ENCODE data around the gene TMEM175.

TMEM175 gene

GRCh38 chr4:899556-899906 is 32.7 kb upstream of the TMEM175 start:
- no CpG with 5 or more reads among the region's 12 CpGs for WGBS (ENCODE audit: insufficient coverage, insufficient read length)
- Histone ChIP-seq H3K27ac (ENCODE audit: low read length) (no peak overlapping the region), H3K4me3 (ENCODE audit: low read length) (no peak overlapping the region), H3K27me3 (ENCODE audit: control insufficient read depth, insufficient read depth, low read length) (no peaks in the 10 kb centered on the region), H3K4me1 (ENCODE audit: control insufficient read depth, insufficient read depth, low read length) (no peaks in the 10 kb centered on the region), H3K36me3 (ENCODE audit: control insufficient read depth, insufficient read depth, low read length) (peaks cover 5% of the 10 kb centered on the region; the same call in 1 of the 2 replicates), H3K9me3 (ENCODE audit: control insufficient read depth, insufficient read depth, low read length) (no peaks in the 10 kb centered on the region)
- no peak for DNase-seq (ENCODE audit: low read depth, low spot score)

GRCh38 chr4:900073-900472 is 32.2 kb upstream of the TMEM175 start:
- Histone ChIP-seq H3K27me3 (ENCODE audit: control insufficient read depth, insufficient read depth, low read length) (no peaks in the 10 kb centered on the region), H3K27ac (ENCODE audit: low read length) (no peak overlapping the region), H3K36me3 (ENCODE audit: control insufficient read depth, insufficient read depth, low read length) (peaks cover 5% of the 10 kb centered on the region; the same call in 1 of the 2 replicates), H3K4me1 (ENCODE audit: control insufficient read depth, insufficient read depth, low read length) (no peaks in the 10 kb centered on the region), H3K9me3 (ENCODE audit: control insufficient read depth, insufficient read depth, low read length) (no peaks in the 10 kb centered on the region), H3K4me3 (ENCODE audit: low read length) (no peak overlapping the region)
- no peak for DNase-seq (ENCODE audit: low read depth, low spot score)
- no CpG with 5 or more reads among the region's 26 CpGs for WGBS (ENCODE audit: insufficient coverage, insufficient read length)

GRCh38 chr4:900721-901120 is 31.5 kb upstream of the TMEM175 start:
- no peaks in the 10 kb centered on the region for H3K27me3 ChIP-seq (ENCODE audit: control insufficient read depth, insufficient read depth, low read length)
- no peaks in the 10 kb centered on the region for H3K9me3 ChIP-seq (ENCODE audit: control insufficient read depth, insufficient read depth, low read length)
- no CpG with 5 or more reads among the region's 6 CpGs for WGBS (ENCODE audit: insufficient coverage, insufficient read length)
- H3K27ac ChIP-seq (ENCODE audit: low read length) = no peak overlapping the region
- peaks cover 5% of the 10 kb centered on the region; the same call in 1 of the 2 replicates for H3K36me3 ChIP-seq (ENCODE audit: control insufficient read depth, insufficient read depth, low read length)
- no peak for DNase-seq (ENCODE audit: low read depth, low spot score)
- no peaks in the 10 kb centered on the region for H3K4me1 ChIP-seq (ENCODE audit: control insufficient read depth, insufficient read depth, low read length)
- H3K4me3 ChIP-seq (ENCODE audit: low read length) = no peak overlapping the region

DNA sequence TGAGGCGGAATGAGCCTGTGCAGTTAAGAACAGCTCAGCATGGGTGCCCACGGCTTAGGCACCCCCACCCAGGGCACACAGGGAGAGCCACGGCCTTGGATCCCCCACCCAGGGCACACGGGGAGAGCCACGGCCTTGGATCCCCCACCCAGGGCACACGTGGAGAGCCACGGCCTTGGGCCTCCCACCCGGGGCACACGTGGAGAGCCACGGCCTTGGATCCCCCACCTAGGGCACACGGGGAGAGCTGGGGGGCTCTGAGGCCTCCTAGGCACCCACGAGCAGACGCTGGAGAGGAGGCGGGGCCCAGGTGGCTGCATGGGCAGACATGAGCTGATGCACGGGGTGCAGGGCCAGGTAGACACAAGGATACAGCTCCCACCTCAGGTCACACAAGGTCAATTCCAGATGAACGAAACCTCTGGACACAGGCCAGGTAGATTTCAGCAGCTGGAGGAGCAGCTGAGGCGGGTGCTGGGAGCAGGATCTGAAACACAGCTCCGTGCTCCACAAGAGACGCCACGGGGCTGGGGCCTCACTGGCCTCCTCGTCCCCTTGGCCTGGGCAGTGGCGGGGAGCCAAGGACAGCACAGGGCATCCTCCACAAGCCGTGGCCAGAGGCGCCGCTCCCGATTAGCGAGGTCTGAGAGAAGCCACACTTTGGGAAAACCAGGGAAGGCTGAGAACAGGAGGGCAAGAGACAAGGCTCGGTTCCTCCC is 30.9 kb upstream of the TMEM175 start:
- DNase-seq (ENCODE audit: low read depth, low spot score) = no peak
- Histone ChIP-seq H3K27me3 (ENCODE audit: control insufficient read depth, insufficient read depth, low read length) (no peaks in the 10 kb centered on the region), H3K9me3 (ENCODE audit: control insufficient read depth, insufficient read depth, low read length) (no peaks in the 10 kb centered on the region), H3K27ac (ENCODE audit: low read length) (no peak overlapping the region), H3K4me1 (ENCODE audit: control insufficient read depth, insufficient read depth, low read length) (no peaks in the 10 kb centered on the region), H3K36me3 (ENCODE audit: control insufficient read depth, insufficient read depth, low read length) (peaks cover 5% of the 10 kb centered on the region; the same call in 1 of the 2 replicates), H3K4me3 (ENCODE audit: low read length) (no peak overlapping the region)
- no CpG with 5 or more reads among the region's 28 CpGs for WGBS (ENCODE audit: insufficient coverage, insufficient read length)

DNA sequence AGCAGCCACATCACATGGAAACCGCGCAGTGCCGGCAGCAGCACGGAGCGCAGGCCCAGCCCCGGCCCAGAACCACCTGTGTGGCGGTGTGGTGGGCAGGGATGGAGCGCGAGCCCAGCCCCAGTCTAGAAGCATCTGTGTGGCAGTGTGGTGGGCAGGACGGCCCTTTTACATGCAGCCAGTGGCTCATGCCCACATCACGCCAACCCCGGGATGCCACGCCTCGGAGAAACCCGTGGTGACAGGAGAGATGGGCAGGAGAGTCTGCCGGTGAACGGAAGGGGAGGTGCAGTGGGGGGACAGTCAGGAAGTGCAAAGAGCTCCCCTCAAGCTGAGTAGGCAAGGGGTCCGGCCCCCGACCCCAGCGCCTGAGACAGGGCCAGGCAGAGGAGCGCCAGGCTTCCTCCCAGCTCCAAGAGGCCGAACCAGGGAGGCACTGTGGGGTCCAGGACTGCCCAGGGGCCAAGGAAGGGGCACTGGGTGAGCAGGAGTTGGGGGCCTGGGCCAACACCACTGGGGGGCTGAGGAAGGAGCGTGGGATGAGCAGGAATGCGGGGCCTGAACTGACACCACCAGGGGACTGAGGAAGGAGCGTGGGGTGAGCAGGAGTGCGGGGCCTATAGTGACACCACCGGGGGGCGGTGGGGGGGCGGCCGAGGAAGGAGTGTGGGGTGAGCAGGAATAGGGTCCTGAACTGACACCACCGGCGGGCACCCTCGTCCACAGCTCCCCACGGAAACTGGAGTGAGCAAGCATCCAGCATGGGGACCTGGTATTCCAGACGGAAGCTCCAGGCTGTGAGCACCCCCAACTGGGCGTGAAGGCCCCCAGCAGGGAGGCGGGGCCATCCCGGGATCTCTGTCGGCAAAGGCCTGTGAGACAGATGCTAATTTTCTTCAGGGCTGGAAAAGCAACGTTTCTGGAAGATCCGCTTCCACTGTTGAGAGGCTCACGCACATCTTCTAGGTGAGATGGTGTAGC is 28.9 kb upstream of the TMEM175 start:
- H3K4me1 ChIP-seq (ENCODE audit: control insufficient read depth, insufficient read depth, low read length) = no peaks in the 10 kb centered on the region
- DNase-seq (ENCODE audit: low read depth, low spot score) = no peak
- no CpG with 5 or more reads among the region's 42 CpGs for WGBS (ENCODE audit: insufficient coverage, insufficient read length)
- peaks cover 2% of the 10 kb centered on the region; the same call in 1 of the 2 replicates for H3K36me3 ChIP-seq (ENCODE audit: control insufficient read depth, insufficient read depth, low read length)
- H3K27me3 ChIP-seq (ENCODE audit: control insufficient read depth, insufficient read depth, low read length) = no peaks in the 10 kb centered on the region
- no peaks in the 10 kb centered on the region for H3K9me3 ChIP-seq (ENCODE audit: control insufficient read depth, insufficient read depth, low read length)
- H3K4me3 ChIP-seq (ENCODE audit: low read length) = no peak overlapping the region
- H3K27ac ChIP-seq (ENCODE audit: low read length) = no peak overlapping the region

DNA sequence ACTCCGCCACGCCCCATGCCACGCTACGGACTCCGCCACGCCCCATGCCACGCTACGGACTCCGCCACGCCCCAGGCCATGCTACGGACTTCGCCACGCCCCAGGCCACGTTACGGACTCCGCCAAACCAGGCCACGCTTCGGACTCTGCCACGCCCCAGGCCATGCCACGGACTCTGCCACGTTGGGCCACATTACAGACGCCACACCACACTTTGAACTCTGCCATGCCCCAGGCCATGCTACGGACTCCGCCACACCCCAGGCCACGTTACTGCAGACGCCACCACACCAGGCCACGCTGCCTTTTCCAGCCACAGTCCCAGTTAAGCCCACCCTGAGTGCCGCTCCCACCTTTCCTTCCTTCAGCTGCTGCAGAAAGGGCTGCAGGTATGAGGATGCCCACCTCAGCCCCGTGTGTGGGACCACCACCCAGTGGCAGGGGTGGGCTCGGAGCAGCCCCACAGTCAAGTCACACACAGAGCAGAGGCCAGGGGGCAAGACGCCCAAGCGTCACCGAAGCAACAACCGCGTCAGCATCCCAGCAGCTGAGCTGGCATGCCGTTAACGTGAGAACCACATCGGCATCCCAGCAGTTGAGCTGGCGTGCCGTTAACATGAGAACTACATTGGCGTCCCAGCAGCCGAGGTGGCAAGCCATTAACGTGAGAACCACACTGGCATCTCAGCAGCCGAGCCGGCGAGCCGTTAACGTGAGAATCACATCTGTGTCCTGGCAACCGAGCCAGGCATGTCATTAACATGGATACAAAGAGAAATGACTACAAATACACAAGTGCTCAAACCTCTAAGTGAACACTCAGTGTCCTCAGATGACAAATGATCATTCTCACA is 26.5 kb upstream of the TMEM175 start:
- DNase-seq (ENCODE audit: low read depth, low spot score) = no peak
- WGBS (ENCODE audit: insufficient coverage, insufficient read length) = no CpG with 5 or more reads among the region's 49 CpGs
- H3K4me3 ChIP-seq (ENCODE audit: low read length) = no peak overlapping the region
- H3K36me3 ChIP-seq (ENCODE audit: control insufficient read depth, insufficient read depth, low read length) = peaks cover 2% of the 10 kb centered on the region; the same call in 1 of the 2 replicates
- H3K9me3 ChIP-seq (ENCODE audit: control insufficient read depth, insufficient read depth, low read length) = no peaks in the 10 kb centered on the region
- H3K27me3 ChIP-seq (ENCODE audit: control insufficient read depth, insufficient read depth, low read length) = no peaks in the 10 kb centered on the region
- no peak overlapping the region for H3K27ac ChIP-seq (ENCODE audit: low read length)
- no peaks in the 10 kb centered on the region for H3K4me1 ChIP-seq (ENCODE audit: control insufficient read depth, insufficient read depth, low read length)

DNA sequence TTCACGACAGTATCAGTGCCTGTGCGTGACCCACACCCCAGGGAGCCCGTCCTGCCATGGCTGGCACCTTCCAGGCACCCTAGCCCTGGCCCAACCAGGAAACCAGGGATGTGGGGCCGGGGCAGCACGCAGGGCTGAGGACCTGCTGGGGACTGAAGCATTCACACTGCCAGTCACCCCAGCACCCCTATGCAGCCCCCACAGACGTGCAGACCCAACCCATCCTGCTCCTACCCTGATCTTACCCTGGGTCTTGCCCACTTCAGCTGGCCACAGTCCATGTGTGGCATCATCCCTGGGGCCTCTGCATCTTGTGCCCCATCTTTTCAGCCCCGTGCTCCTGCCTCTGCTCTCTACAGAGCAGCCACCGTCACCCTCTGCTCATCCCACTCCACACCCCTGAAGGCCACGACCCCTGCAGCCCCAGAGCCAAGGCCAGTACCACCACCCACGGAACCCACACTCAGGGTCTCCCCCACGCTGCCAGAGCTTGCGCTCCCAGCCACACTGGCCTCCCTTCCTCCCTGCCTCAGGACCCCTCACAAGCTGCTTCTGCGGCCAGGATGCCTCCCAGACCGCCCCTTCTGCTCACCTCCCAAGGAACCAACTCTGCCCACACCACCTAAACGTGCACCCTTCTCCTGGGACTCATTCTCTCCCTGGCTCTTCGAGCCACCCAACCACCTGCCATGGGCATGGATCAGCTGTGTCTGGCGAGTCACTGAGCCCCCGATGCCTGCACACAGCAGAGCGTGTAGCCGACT is 25.7 kb upstream of the TMEM175 start:
- no peak overlapping the region for H3K4me3 ChIP-seq (ENCODE audit: low read length)
- no peaks in the 10 kb centered on the region for H3K4me1 ChIP-seq (ENCODE audit: control insufficient read depth, insufficient read depth, low read length)
- H3K27me3 ChIP-seq (ENCODE audit: control insufficient read depth, insufficient read depth, low read length) = no peaks in the 10 kb centered on the region
- no peak for DNase-seq (ENCODE audit: low read depth, low spot score)
- no peak overlapping the region for H3K27ac ChIP-seq (ENCODE audit: low read length)
- no peaks in the 10 kb centered on the region for H3K9me3 ChIP-seq (ENCODE audit: control insufficient read depth, insufficient read depth, low read length)
- peaks cover 5% of the 10 kb centered on the region; the same call in 1 of the 2 replicates for H3K36me3 ChIP-seq (ENCODE audit: control insufficient read depth, insufficient read depth, low read length)
- no CpG with 5 or more reads among the region's 20 CpGs for WGBS (ENCODE audit: insufficient coverage, insufficient read length)

DNA sequence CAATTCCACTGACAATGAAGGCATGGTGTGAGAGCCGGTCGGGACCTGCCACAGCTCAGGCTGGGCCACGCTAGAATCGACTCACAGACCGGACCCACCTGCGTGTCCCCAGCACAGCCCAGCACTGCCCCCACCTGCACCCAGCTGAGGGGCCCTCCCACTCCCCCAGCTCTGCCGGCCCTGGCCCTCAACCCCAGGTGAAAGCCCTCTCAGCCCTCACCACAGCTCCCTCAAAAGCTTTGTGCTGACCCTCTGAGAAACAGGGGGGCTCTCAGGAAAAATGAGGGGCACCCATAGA is 25.2 kb upstream of the TMEM175 start:
- DNase-seq (ENCODE audit: low read depth, low spot score) = no peak
- no peak overlapping the region for H3K27ac ChIP-seq (ENCODE audit: low read length)
- no peaks in the 10 kb centered on the region for H3K4me1 ChIP-seq (ENCODE audit: control insufficient read depth, insufficient read depth, low read length)
- no peaks in the 10 kb centered on the region for H3K27me3 ChIP-seq (ENCODE audit: control insufficient read depth, insufficient read depth, low read length)
- WGBS (ENCODE audit: insufficient coverage, insufficient read length) = no CpG with 5 or more reads among the region's 7 CpGs
- peaks cover 5% of the 10 kb centered on the region; the same call in 1 of the 2 replicates for H3K36me3 ChIP-seq (ENCODE audit: control insufficient read depth, insufficient read depth, low read length)
- no peaks in the 10 kb centered on the region for H3K9me3 ChIP-seq (ENCODE audit: control insufficient read depth, insufficient read depth, low read length)
- H3K4me3 ChIP-seq (ENCODE audit: low read length) = no peak overlapping the region

DNA sequence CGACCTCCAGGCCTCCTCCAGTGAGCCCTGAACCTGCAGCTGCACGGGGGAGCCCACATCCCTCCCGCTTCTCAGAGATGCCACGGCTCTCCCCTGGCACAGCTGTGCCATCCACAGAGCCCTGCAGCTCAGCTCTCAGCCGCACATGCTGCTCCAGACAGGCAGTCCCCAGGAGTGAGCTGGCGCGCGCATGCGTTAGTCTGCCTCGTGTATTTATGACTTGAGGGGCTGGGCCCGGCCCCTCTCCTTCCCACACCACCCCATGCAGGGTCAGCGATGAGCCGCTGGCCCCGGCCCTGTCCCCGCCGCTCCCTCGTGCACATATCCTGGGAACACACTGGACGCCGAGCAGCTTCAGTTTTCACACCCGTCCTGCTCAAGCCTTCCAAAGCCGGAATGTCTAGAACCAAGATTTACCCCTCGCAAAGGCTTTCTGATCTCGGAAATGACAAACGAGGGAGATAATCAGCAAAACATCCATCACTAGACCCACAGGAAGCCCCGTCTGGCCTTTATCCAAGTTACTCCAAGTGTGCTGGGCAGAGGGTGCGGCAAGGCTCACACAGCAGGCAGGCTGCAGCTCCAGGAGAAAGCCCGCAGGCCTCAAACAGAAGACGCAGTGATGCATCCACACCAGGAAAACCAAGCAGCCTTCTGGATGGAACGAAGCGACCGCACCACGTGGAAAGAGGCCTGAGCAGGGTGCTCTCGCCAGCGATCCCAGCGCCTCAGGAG is 24.4 kb upstream of the TMEM175 start:
- no peak for DNase-seq (ENCODE audit: low read depth, low spot score)
- Histone ChIP-seq H3K9me3 (ENCODE audit: control insufficient read depth, insufficient read depth, low read length) (no peaks in the 10 kb centered on the region), H3K27me3 (ENCODE audit: control insufficient read depth, insufficient read depth, low read length) (no peaks in the 10 kb centered on the region), H3K27ac (ENCODE audit: low read length) (no peak overlapping the region), H3K36me3 (ENCODE audit: control insufficient read depth, insufficient read depth, low read length) (peaks cover 5% of the 10 kb centered on the region; the same call in 1 of the 2 replicates), H3K4me1 (ENCODE audit: control insufficient read depth, insufficient read depth, low read length) (no peaks in the 10 kb centered on the region), H3K4me3 (ENCODE audit: low read length) (no peak overlapping the region)
- WGBS (ENCODE audit: insufficient coverage, insufficient read length) = no CpG with 5 or more reads among the region's 35 CpGs
